Skeletal muscle satellite cell (primary cell): ENCODE measurements around the gene SERPINE3.
A peak's percentile ranks its signal among the peaks of the same experiment; 100 is the strongest.

Source experiments
- H3K27me3 ChIP-seq: 2 replicates; pipeline ENCODE4 v1.7.0; 2013; ENCODE audit warnings: low read length; ENCODE audit not compliant: control insufficient read depth, insufficient read depth
- H3K36me3 ChIP-seq: 2 replicates; pipeline ENCODE4 v1.7.0; 2013; ENCODE audit warnings: mild to moderate bottlenecking, control low read depth, low read length; ENCODE audit not compliant: insufficient read depth
- H3K4me1 ChIP-seq: 2 replicates; pipeline ENCODE4 v1.7.0; 2013; ENCODE audit warnings: low read length; ENCODE audit not compliant: control insufficient read depth, insufficient read depth
- H3K4me2 ChIP-seq: 2 replicates; pipeline ENCODE4 v1.7.0; 2013; ENCODE audit warnings: mild to moderate bottlenecking, low read length
- H3K4me3 ChIP-seq: 2 replicates; pipeline ENCODE4 v1.7.0; 2013; ENCODE audit warnings: low read length
- H3K9ac ChIP-seq: 2 replicates; pipeline ENCODE4 v1.7.0; 2013; ENCODE audit warnings: mild to moderate bottlenecking, low read depth, low read length, moderate library complexity
- H3K9me3 ChIP-seq: replicated peaks from 2 replicates; pipeline ENCODE4 v1.7.0; 2013; ENCODE audit warnings: mild to moderate bottlenecking, control low read depth, low read length

The SERPINE3 gene

GRCh38 chr13:51317262-51317661 lies 22.2 kb upstream of the SERPINE3 start:
- Histone ChIP-seq H3K9ac (peak overlapping the region; percentile 18), H3K27me3 (peaks cover 8% of the 10 kb centered on the region), H3K9me3 (no peaks in the 10 kb centered on the region), H3K4me3 (no peak overlapping the region), H3K4me1 (peaks cover 30% of the 10 kb centered on the region), H3K4me2 (no peak overlapping the region), H3K36me3 (no peaks in the 10 kb centered on the region)

DNA sequence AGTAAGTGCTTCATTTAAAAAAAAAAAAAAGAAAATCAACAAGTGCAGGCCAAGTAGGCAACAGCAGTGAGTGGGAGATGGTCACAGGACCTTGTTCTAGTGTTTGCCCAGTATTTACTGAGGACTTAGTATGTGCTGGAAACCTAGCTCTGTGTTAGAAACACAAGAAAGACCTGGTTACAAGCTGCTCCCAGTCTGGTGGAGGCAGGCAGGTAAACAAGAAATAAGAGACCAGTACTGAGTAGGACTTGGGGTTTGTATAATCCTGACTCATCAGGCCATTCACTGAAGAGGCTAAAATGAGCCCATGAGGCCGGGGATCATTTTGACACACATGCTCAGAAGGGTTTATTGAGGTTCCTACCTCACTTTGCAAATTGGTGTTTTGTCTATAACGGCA lies 21.5 kb upstream of the SERPINE3 start:
- Histone ChIP-seq H3K4me2 (no peak overlapping the region), H3K4me1 (peaks cover 30% of the 10 kb centered on the region), H3K9ac (no peak overlapping the region), H3K27me3 (peaks cover 5% of the 10 kb centered on the region), H3K4me3 (no peak overlapping the region), H3K36me3 (no peaks in the 10 kb centered on the region), H3K9me3 (no peaks in the 10 kb centered on the region)

DNA sequence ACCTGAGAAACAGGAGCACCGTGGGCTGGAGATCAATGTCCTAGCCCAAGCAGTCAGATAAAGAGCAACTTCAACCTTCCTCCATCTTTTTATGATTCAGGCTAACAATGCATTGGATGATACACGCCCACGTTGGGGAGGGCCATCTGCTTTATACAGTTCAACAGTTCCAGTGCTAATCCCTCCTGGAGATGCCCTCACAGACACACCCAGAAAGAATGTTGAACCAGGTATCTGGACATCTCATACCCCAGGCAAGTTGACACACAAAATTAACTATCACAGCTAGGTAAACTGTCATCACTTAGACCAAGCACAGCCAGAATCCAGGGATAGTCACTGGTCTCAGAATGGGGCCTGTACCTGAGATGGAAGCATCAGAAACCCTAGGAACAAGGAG lies 20.6 kb upstream of the SERPINE3 start:
- H3K36me3 ChIP-seq: no peaks in the 10 kb centered on the region
- peaks cover 30% of the 10 kb centered on the region for H3K4me1 ChIP-seq
- no peak overlapping the region for H3K9ac ChIP-seq
- H3K4me3 ChIP-seq: no peak overlapping the region
- no peak overlapping the region for H3K4me2 ChIP-seq
- H3K27me3 ChIP-seq: no peaks in the 10 kb centered on the region
- no peaks in the 10 kb centered on the region for H3K9me3 ChIP-seq

DNA sequence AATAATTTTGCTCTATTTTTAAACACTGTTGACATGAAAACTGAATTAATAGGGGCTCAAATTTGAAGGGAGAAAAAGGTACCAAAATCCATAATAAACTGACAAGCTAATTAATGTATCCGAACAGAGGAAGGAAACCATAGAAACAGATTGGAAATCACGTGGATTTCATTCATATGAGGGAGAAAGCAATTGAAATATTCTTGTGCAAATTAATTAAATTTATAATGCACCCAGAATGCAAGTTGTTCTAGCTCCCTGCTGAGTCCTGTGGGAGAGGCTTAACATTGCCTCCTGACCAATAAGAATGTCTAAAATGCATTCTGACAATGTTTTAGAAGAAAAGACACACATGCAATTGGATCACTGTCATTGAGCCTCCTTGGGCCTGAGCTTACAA lies 17.7 kb upstream of the SERPINE3 start:
- Histone ChIP-seq H3K27me3 (no peaks in the 10 kb centered on the region), H3K4me2 (no peak overlapping the region), H3K4me1 (peaks cover 14% of the 10 kb centered on the region), H3K4me3 (no peak overlapping the region), H3K9me3 (no peaks in the 10 kb centered on the region), H3K36me3 (no peaks in the 10 kb centered on the region), H3K9ac (no peak overlapping the region)

DNA sequence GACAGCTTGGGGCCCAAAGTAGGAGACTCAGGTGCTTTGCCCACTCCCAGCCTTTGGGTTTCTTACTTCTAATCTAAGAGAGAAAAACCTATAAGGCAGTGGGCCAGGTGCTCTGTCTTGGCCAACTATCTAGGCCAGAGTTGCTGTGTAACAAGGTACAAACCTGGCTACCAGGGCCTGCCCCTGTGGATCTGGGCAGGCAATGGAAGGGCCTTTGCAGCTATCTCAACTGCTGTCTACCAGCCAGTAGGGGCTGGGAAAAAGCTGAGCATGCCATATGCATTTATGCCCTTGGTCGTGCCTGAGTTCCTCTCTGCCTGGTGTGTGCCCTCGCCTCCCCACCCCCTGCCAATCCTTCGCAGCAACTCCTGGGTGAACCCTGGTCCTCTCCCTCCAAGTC lies 16.7 kb upstream of the SERPINE3 start:
- Histone ChIP-seq H3K4me1 (peaks cover 5% of the 10 kb centered on the region), H3K9me3 (no peaks in the 10 kb centered on the region), H3K9ac (no peak overlapping the region), H3K27me3 (no peaks in the 10 kb centered on the region), H3K36me3 (no peaks in the 10 kb centered on the region), H3K4me3 (no peak overlapping the region), H3K4me2 (no peak overlapping the region)

- Histone ChIP-seq H3K4me3 (no peak overlapping the region), H3K9me3 (no peaks in the 10 kb centered on the region), H3K4me1 (no peaks in the 10 kb centered on the region), H3K36me3 (no peaks in the 10 kb centered on the region), H3K9ac (no peak overlapping the region), H3K27me3 (no peaks in the 10 kb centered on the region), H3K4me2 (no peak overlapping the region)
Observed at GRCh38 chr13:51323824-51324511, 15.5 kb upstream of the SERPINE3 start.

DNA sequence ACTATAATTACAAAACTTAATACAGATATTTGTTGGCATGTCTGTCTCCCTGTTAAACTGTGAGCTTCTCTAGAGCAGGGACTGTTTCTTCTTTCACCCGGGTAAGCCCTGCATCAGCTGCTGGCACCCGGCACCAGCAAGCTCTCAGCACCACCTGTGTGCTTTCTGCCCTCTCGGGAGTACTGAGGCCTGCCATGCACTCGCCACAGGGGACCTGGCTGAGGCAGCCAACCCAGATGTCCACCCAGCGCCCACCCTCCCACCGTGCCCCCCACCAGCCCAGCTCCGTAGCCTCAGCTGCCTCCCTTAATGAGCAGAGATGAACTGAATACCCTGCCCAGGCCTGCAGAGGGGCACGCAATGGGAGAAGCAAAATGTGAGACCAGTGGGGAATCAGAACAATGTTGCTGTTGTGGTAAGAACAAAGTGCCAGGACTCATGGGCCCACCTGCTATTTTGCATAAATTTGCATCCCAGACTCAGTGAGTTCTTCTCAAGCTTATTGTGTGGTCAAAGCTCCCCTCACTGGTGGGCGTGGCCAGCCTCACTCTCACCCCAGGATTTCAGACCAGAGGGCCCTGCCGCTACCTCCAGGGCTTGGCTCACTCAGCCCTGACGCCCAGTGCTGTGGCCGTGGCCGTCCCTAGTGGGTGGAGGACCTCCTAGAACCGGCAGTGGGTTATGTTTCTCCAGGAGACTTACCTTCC lies 14.6 kb upstream of the SERPINE3 start:
- Histone ChIP-seq H3K9me3 (no peaks in the 10 kb centered on the region), H3K4me3 (no peak overlapping the region), H3K9ac (no peak overlapping the region), H3K27me3 (no peaks in the 10 kb centered on the region), H3K4me2 (no peak overlapping the region), H3K4me1 (no peaks in the 10 kb centered on the region), H3K36me3 (no peaks in the 10 kb centered on the region)

GRCh38 chr13:51325837-51326236 lies 13.7 kb upstream of the SERPINE3 start:
- Histone ChIP-seq H3K9me3 (no peaks in the 10 kb centered on the region), H3K27me3 (no peaks in the 10 kb centered on the region), H3K4me3 (no peak overlapping the region), H3K4me2 (no peak overlapping the region), H3K4me1 (peaks cover 4% of the 10 kb centered on the region), H3K9ac (no peak overlapping the region), H3K36me3 (no peaks in the 10 kb centered on the region)

GRCh38 chr13:51326777-51327176 lies 12.7 kb upstream of the SERPINE3 start:
- Histone ChIP-seq H3K4me2 (no peak overlapping the region), H3K4me3 (no peak overlapping the region), H3K27me3 (no peaks in the 10 kb centered on the region), H3K36me3 (no peaks in the 10 kb centered on the region), H3K9me3 (no peaks in the 10 kb centered on the region), H3K9ac (no peak overlapping the region), H3K4me1 (peaks cover 8% of the 10 kb centered on the region)

GRCh38 chr13:51327961-51328360 lies 11.5 kb upstream of the SERPINE3 start:
- Histone ChIP-seq H3K27me3 (no peaks in the 10 kb centered on the region), H3K9ac (no peak overlapping the region), H3K9me3 (no peaks in the 10 kb centered on the region), H3K4me3 (no peak overlapping the region), H3K4me2 (no peak overlapping the region), H3K4me1 (peaks cover 8% of the 10 kb centered on the region), H3K36me3 (no peaks in the 10 kb centered on the region)

DNA sequence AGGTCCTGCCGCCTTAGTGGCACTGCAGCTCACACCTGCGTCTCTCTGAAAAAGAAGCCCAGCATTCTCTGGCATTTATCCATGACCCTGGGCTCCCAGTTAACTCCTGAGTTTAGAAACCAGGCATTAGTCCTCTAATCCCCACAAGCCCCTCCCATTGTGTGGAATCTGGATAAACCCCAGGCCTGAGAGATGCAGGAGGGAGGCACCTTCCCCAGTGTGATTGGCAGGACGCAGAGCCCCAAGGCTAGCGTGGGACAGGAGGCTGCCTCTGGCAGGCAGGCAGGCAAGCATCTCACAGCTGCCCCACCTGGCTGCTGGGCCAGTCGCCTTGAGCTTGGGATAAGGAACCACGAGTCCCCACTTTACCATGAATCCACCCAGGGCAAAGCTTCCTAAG lies 11.0 kb upstream of the SERPINE3 start:
- H3K27me3 ChIP-seq: no peaks in the 10 kb centered on the region
- peaks cover 8% of the 10 kb centered on the region for H3K4me1 ChIP-seq
- no peak overlapping the region for H3K4me3 ChIP-seq
- H3K36me3 ChIP-seq: no peaks in the 10 kb centered on the region
- H3K4me2 ChIP-seq: no peak overlapping the region
- no peak overlapping the region for H3K9ac ChIP-seq
- H3K9me3 ChIP-seq: no peaks in the 10 kb centered on the region

GRCh38 chr13:51329606-51330005 lies 9.9 kb upstream of the SERPINE3 start:
- no peak overlapping the region for H3K9ac ChIP-seq
- H3K27me3 ChIP-seq: no peaks in the 10 kb centered on the region
- H3K9me3 ChIP-seq: no peaks in the 10 kb centered on the region
- H3K4me3 ChIP-seq: no peak overlapping the region
- H3K36me3 ChIP-seq: no peaks in the 10 kb centered on the region
- H3K4me2 ChIP-seq: no peak overlapping the region
- peaks cover 8% of the 10 kb centered on the region for H3K4me1 ChIP-seq
